NCI-H1048 (cell line): ENCODE data around the gene AFG1L.
"Not testable (repeated sequence)": the region's sequence is repeated elsewhere in the genome, so short reads cannot be mapped to it uniquely, and the experiment has no call there.

Experiments
- DNase-seq: peaks from one replicate; lab custom pipeline; 2025; lab: John Stamatoyannopoulos, UW

The AFG1L gene

GRCh38 chr6:108294727-108295625 lies at the start of gene AFG1L:
Gene AFG1L (plus strand): TSS chr6:108295054. CDS start chr6:108295080, 26 bp downstream.
- peak; percentile 74 for DNase-seq

GRCh38 chr6:108245095-108245494 lies 49.8 kb upstream of the AFG1L start:
- not testable (repeated sequence) for DNase-seq

- no peak for DNase-seq
These were observed 46.8 kb upstream of the AFG1L start for GRCh38 chr6:108247965-108248536.

GRCh38 chr6:108250240-108250866 lies 44.5 kb upstream of the AFG1L start:
- DNase-seq = no peak

- DNase-seq = no peak
These were observed 43.6 kb upstream of the AFG1L start for GRCh38 chr6:108251252-108251651.

- DNase-seq = no peak
These were observed 42.8 kb upstream of the AFG1L start for GRCh38 chr6:108252055-108252454.

GRCh38 chr6:108253241-108253640 lies 41.6 kb upstream of the AFG1L start:
- DNase-seq = no peak

GRCh38 chr6:108254433-108255410 lies 40.1 kb upstream of the AFG1L start:
- no peak for DNase-seq

GRCh38 chr6:108260126-108260808 lies 34.6 kb upstream of the AFG1L start:
- no peak for DNase-seq

- DNase-seq = peak; percentile 87
These were observed 33.9 kb upstream of the AFG1L start, which contains the start of gene SNX3 for GRCh38 chr6:108260809-108261569. Gene SNX3 (minus strand): TSS chr6:108261040. CDS start chr6:108260921, 119 bp downstream.

GRCh38 chr6:108263371-108263770 lies 31.5 kb upstream of the AFG1L start:
- DNase-seq = no peak

- DNase-seq = no peak
These were observed 26.0 kb upstream of the AFG1L start for GRCh38 chr6:108268845-108269244.

- not testable (repeated sequence) for DNase-seq
These were observed 24.9 kb upstream of the AFG1L start for GRCh38 chr6:108269955-108270354.

- no peak for DNase-seq
These were observed 20.3 kb upstream of the AFG1L start for GRCh38 chr6:108274546-108274945.

GRCh38 chr6:108275976-108276375 lies 18.9 kb upstream of the AFG1L start:
- DNase-seq = no peak

- DNase-seq = no peak
These were observed 17.6 kb upstream of the AFG1L start for GRCh38 chr6:108277295-108277694.

GRCh38 chr6:108277831-108278230 lies 17.0 kb upstream of the AFG1L start:
- no peak for DNase-seq

- no peak for DNase-seq
These were observed 9.5 kb upstream of the AFG1L start for GRCh38 chr6:108285381-108285780.

GRCh38 chr6:108286366-108286765 lies 8.5 kb upstream of the AFG1L start:
- no peak for DNase-seq

- no peak for DNase-seq
These were observed 7.5 kb upstream of the AFG1L start for GRCh38 chr6:108287373-108287772.
